T1000 (cell line): ENCODE measurements around the gene SGO1.
A peak's percentile ranks its signal among the peaks of the same experiment; 100 is the strongest.
"Not testable (repeated sequence)": the region's sequence is repeated elsewhere in the genome, so short reads cannot be mapped to it uniquely, and the experiment has no call there.

ENCODE experiments used
- DNase-seq: peaks from one replicate; lab custom pipeline; 2025; ENCODE audit warnings: mixed read lengths; lab: John Stamatoyannopoulos, UW

Gene SGO1

GRCh38 chr3:20185679-20186599, at the start of gene SGO1:
Gene SGO1 (minus strand): TSS chr3:20186206. CDS start chr3:20184027, 2,179 bp downstream.
- DNase-seq: peak; percentile 98

GRCh38 chr3:20235796-20236195, 49.8 kb upstream of the SGO1 start:
- no peak for DNase-seq

- no peak for DNase-seq
These were observed 47.1 kb upstream of the SGO1 start for GRCh38 chr3:20232906-20233780.

GRCh38 chr3:20230954-20231353, 44.9 kb upstream of the SGO1 start:
- no peak for DNase-seq

GRCh38 chr3:20225769-20226168, 39.8 kb upstream of the SGO1 start:
- DNase-seq: no peak

- DNase-seq: no peak
These were observed 36.3 kb upstream of the SGO1 start for GRCh38 chr3:20222274-20222673.

- no peak for DNase-seq
These were observed 32.2 kb upstream of the SGO1 start for GRCh38 chr3:20218215-20218614.

- DNase-seq: no peak
These were observed 29.6 kb upstream of the SGO1 start for GRCh38 chr3:20215636-20216035.

- DNase-seq: not testable (repeated sequence)
These were observed 27.5 kb upstream of the SGO1 start for GRCh38 chr3:20213491-20213890.

GRCh38 chr3:20207945-20208344, 21.9 kb upstream of the SGO1 start:
- DNase-seq: not testable (repeated sequence)

- DNase-seq: not testable (repeated sequence)
These were observed 19.9 kb upstream of the SGO1 start for GRCh38 chr3:20205898-20206297.

GRCh38 chr3:20201143-20201542, 15.1 kb upstream of the SGO1 start:
- no peak for DNase-seq

GRCh38 chr3:20197775-20198174, 11.8 kb upstream of the SGO1 start:
- DNase-seq: no peak

GRCh38 chr3:20194793-20195460, 8.9 kb upstream of the SGO1 start:
- DNase-seq: no peak

- DNase-seq: no peak
These were observed 5.0 kb upstream of the SGO1 start for GRCh38 chr3:20190991-20191390.

GRCh38 chr3:20186600-20187004, 596 bp upstream of the SGO1 start:
- no peak for DNase-seq

- DNase-seq: no peak
These were observed 701 bp downstream of the SGO1 start for GRCh38 chr3:20185331-20185678.

- no peak for DNase-seq
These were observed 3.8 kb downstream of the SGO1 start for GRCh38 chr3:20182206-20182605.

- no peak for DNase-seq
These were observed 4.7 kb downstream of the SGO1 start for GRCh38 chr3:20181276-20181675.

- DNase-seq: no peak
These were observed 12.1 kb downstream of the SGO1 start for GRCh38 chr3:20173844-20174410.

GRCh38 chr3:20161714-20162113, 24.3 kb downstream of the SGO1 start:
- no peak for DNase-seq

- DNase-seq: no peak
These were observed 25.8 kb downstream of the SGO1 start for GRCh38 chr3:20160230-20160629.
